Measurements from ENCODE around the gene TSSK2.

Gene TSSK2

DNA sequence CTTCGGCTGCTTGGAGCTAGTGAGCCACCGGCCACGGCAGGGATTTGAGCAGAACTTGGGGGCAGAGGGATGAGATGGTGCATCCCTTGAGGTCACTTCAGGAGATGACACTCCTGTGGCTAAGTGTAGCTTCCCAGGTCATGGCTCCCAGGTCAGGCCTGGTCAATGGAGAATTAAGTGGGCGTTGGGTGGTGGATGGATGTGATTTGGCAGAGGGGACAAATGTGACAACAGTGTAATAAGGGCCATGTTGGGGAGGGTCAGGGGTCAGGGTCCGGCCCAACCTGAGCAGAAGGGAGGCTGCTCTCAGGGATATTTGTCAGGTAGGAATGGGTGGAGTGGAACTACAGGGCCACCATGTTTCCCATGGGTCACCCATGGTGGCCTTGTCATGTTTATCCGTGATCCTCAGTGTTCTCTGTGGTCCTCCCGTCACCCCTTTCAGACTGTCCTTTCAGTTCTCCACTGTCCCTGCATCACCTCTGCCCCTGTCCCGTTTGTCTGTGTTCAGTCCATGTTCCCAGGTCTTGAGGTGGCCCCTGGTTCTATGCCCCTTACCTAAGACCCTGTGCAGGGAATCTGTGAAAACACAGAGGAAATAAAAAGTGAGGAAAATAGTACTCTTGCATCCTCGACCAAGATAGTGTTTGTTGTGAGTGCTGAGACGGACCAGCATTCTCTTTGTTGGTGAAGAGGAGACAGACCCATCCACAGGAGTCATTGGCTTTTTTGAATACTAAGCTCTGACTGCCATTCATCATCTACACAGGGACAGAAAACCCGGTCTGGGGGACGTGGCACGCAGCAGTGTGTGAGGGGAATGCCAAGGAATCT lies 41.3 kb downstream of the TSSK2 start:
- DNase-seq = no peak

GRCh38 chr22:19173047-19174035 lies 42.2 kb downstream of the TSSK2 start:
- no peak for DNase-seq

DNA sequence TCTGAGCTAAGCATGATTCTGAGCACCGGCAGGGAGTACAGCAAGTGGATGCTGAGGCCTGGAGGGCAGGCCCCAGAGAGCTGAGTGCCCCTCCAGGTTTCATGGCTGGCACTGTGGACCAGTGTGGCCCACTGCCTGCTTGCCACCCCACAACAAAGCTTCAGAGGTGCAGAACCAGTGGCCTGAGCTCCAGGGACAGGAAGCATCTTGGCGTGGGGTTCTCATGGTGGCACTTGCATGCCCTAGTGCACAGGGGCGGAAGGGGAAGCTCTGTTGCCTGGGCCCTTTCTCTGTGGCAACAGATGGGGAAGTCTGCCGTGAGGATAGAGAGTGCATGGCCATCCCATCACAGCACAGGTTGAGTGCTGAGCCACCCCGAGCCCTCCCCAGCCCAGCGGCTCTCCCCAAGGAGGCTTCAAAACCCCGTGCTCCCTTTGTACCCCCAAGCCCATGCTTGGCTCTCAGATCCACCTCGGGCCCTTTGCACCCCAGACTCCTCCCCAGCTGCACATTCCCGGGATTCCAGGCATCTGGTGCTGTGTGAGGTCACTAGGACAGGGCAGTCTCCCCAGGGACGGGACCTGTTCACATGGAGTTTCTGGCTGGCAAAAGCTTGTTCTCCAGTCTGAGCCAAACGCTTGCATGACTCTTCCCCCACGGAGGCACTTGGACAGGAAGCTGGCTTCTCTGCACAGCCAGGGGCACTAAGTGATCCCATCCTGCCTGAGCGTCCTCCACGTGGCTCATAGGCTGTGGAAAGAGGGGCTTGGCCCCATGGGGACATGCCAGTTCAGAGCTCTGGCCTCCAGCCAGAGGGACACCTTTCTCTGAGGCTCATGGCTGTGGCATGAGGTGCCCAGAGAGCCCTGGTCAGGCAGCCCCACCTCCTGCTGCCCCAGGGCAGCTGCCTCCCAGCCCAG lies 43.3 kb downstream of the TSSK2 start:
- DNase-seq = peak in 1 of 2 donors; percentile 53

GRCh38 chr22:19175026-19175601 lies 44.0 kb downstream of the TSSK2 start:
- no peak for DNase-seq

GRCh38 chr22:19175602-19176174 lies 44.6 kb downstream of the TSSK2 start:
- no peak for DNase-seq

DNA sequence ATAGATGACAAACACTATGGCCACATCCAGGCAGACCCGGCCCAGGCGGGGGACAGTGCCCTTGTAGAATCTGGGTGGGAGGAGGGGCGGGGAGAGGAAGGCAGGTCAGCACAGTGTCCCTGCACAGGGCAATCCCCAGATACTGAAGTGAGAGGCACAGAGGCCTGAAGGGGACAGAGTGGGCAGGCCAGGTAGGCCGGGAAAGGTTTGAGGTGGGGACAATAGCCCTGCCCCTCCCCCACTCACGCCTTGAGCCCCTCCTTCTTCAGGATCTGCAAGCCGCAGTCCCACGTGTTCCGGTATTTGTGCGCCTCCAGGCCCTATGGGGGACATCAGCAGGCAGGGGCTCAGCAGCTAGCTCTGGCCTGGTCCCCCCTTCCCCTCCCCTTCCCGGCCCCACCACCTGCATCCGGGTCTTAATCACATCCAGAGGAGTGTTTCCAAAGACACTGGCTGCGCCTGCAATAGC lies 45.1 kb downstream of the TSSK2 start:
- no peak for DNase-seq

DNA sequence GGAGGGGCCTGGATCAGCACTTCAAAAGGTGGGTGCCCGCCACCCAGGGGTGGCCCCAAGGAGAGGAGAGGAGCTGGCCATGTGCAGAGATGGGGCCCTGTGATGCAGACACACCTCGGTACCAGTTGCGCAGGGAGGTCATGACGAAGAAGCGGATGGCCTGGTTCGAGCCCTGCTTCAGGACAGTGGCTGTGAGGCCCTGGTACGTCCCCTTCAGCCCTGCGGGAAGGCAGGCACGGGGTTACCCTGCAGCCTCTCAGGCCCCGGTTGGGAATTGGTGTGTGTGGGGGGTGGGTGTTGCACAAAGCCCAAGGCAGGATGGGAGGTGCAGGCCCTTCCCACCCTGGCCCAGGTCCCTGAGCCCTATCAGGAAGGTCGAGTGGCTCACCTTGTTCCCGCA lies 45.6 kb downstream of the TSSK2 start:
- DNase-seq = no peak

DNA sequence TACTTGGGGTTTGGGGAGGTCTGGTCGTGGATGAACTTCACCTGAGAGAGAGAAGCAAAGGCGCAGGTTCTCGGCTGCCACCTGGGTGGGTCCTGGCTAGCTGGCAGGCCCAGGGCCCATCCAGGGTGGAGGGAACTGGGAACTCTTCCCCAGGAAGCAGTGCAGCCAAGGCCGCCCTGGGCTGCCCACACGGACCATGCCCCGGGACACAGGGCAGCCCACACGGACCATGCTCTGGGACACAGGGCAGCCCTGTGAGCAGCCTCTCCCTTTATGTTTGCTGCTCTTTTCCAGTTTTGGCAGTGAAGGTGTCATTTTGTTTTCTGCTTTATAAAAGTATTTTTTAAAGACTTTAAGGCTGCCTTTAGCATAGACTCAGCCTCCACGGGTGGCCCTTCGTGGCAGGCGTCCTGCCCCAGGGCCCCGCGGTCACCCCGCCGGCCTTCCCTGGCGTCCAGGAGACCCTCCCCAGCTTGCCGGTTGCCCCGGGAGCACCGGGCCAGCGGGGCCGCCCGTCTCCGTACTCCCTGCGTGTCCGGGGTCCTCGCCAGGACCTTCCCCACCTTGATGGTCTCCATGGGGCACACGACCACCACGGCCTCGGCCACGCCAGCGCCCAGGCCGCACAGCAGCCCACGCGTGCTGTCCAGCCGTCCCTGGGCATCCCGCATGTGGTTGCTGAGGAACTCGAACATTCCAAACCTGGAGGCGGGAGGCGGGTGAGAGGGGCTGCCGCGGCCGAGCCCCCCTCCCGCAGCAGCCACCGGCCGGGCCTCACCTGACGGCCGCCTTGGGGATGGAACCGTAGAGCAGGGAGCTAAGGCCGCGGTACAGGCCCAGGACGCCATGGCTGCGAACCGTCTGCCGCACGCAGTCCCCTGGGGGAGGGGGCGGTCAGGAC lies 46.3 kb downstream of the TSSK2 start:
- no peak for DNase-seq

GRCh38 chr22:19178065-19178656 lies 47.1 kb downstream of the TSSK2 start:
- peak; percentile 44 to 63 for DNase-seq

- peak; percentile 81 to 86 for DNase-seq
Observed at GRCh38 chr22:19178657-19179496, 47.8 kb downstream of the TSSK2 start, which contains the start of gene SLC25A1. TSS of gene SLC25A1 (minus strand) at chr22:19178736. CDS start at chr22:19178673, 63 bp downstream.

- DNase-seq = peak; percentile 62 to 65
Observed at GRCh38 chr22:19179497-19180048, 48.5 kb downstream of the TSSK2 start.

DNA sequence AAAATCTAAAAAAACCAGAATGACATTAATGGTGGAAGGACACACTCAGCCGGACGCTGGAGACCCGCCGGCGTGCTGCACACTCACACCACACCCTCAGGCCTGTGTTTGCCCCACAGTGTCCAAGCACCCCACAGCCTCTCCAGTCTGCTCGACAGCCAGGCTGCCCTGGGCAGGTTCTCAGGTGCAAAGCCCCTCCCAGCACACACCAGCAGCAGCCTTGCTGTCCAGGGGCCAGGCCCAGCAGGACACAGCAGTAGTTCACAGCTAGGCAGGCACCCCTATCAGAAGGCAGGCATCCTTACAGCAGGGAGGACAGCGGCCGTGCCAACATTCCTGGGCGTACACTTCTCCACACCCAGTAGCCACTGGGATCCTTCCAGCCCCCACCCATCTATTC lies 49.1 kb downstream of the TSSK2 start:
- DNase-seq = no peak

- no peak for DNase-seq
Observed at GRCh38 chr22:19180740-19181410, 49.8 kb downstream of the TSSK2 start.

DNA sequence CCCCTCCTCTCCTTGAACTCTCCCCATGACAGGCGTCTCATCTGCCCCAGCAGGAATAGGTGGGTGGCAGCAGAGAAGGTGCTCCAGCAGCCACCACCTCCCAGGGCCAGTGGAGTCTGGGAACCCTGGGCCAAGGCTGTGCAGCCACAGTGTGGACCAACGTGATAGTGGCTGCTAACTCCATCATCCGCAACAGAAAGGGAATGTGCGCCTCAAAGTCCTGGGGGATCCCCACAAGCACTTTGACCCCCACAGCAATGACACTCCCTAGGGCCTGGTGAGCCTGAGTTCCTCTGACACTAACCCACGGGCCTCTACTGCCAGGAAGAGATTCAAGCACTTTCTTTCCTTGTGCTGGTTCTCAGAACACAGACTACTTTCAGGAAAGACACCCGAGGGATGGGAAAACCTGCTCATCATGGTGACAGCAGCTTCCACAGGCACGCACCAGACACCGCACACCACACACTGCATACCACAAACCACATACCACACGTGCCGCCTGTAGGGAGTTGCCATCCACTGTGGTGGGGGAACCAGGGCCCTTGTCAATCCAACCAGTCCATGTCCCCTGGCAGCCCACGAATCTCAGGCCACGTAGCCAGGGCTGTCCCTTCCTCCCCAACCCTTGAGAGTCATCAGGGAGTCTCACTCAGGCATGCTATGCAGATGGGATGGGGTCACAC lies 50.8 kb downstream of the TSSK2 start:
- no peak for DNase-seq

All from CD4-positive, alpha-beta T cell treated with Interleukin-4 for 1 hour (primary cell).